Mucosa of stomach (tissue), 1 donor: Measurements from ENCODE around the gene HIBADH.

Source experiments
- H3K27me3 ChIP-seq: one replicate; pipeline ENCODE4 v1.7.0; 2013; ENCODE audit warnings: mild to moderate bottlenecking, low read length; ENCODE audit not compliant: control insufficient read depth, insufficient read depth
- H3K36me3 ChIP-seq: one replicate; pipeline ENCODE4 v1.7.0; 2013; ENCODE audit warnings: low read length; ENCODE audit not compliant: control insufficient read depth, insufficient read depth
- H3K4me1 ChIP-seq: one replicate; pipeline ENCODE4 v1.7.0; 2013; ENCODE audit warnings: mild to moderate bottlenecking, low read length; ENCODE audit not compliant: control insufficient read depth, insufficient read depth
- H3K4me3 ChIP-seq: one replicate; pipeline ENCODE4 v1.7.0; 2013; ENCODE audit warnings: low read length
- H3K9ac ChIP-seq: one replicate; pipeline ENCODE4 v1.7.0; 2013; ENCODE audit warnings: mild to moderate bottlenecking, low read length, moderate library complexity
- H3K9me3 ChIP-seq: one replicate; pipeline ENCODE4 v1.7.0; 2013; ENCODE audit warnings: mild to moderate bottlenecking, low read length, moderate library complexity; ENCODE audit not compliant: control insufficient read depth
- donor health status: Pancreatic carcinoma.

HIBADH gene

DNA sequence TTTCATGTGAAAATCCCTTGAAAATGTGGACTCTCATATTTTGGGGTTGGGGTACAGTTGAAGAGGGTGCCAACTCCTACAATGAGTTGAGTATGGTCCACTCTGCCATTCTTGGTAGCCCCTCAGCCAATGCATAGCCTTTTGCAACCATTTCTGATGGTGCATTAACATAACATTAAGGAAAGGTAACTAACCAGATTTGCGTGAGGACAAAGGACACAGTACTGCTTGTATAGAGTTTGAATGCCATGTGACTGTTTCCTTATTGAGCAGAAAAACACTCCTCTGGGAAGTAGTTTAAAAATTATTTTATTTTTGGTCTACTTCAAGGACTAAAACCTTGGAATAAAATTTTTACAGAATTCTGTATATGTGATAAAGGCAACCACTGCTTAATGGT, 107.9 kb downstream of the HIBADH start:
- Histone ChIP-seq H3K4me3 (no peak overlapping the region), H3K27me3 (no peaks in the 10 kb centered on the region), H3K9me3 (no peaks in the 10 kb centered on the region), H3K9ac (no peak overlapping the region), H3K4me1 (no peaks in the 10 kb centered on the region), H3K36me3 (no peaks in the 10 kb centered on the region)

DNA sequence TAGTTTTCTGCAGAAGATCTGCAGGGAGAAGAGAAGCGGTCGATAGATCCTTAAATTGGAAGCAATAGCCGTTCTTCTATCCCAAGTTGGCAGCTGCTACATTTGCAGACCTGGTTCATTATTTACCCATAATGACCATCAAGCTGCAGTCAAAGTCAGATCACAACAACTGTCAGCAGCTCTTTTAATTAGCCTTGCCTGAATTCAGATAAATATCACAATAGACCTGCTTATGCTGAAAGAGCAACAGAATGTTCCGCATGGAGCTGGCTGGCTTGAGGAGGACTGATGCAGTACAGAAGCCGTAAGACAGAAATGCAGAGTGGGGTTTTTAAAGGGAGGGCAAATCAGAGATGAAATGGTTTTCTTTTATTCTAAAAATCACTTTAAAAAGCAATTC, 109.4 kb downstream of the HIBADH start:
- Histone ChIP-seq H3K36me3 (no peaks in the 10 kb centered on the region), H3K9me3 (no peaks in the 10 kb centered on the region), H3K4me1 (no peaks in the 10 kb centered on the region), H3K9ac (no peak overlapping the region), H3K27me3 (no peaks in the 10 kb centered on the region), H3K4me3 (no peak overlapping the region)

- Histone ChIP-seq H3K27me3 (no peaks in the 10 kb centered on the region), H3K4me1 (no peaks in the 10 kb centered on the region), H3K36me3 (no peaks in the 10 kb centered on the region), H3K4me3 (no peak overlapping the region), H3K9me3 (no peaks in the 10 kb centered on the region), H3K9ac (no peak overlapping the region)
These were observed 110.8 kb downstream of the HIBADH start for GRCh38 chr7:27551803-27552400.

DNA sequence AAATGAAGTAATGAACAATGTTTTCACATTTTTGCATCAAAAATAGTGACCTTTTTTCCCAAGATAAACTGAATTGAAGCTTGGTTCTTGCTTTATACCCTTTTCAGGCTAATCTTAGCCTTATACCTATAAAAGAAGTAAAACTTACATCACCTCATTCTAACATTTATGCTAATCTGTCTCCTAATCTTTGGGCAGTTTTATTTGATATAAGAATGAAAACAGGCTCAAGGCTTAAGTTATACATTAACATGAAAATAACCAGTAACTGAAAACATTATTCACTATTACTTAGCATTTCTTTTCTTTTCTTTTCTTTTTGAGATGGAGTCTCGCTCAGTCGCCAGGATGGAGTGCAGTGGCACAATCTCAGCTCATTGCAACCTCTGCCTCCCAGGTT, 113.1 kb downstream of the HIBADH start:
- H3K9ac ChIP-seq, result no peak overlapping the region
- H3K27me3 ChIP-seq, result no peaks in the 10 kb centered on the region
- H3K4me3 ChIP-seq, result no peak overlapping the region
- H3K9me3 ChIP-seq, result no peaks in the 10 kb centered on the region
- H3K36me3 ChIP-seq, result no peaks in the 10 kb centered on the region
- H3K4me1 ChIP-seq, result no peaks in the 10 kb centered on the region

DNA sequence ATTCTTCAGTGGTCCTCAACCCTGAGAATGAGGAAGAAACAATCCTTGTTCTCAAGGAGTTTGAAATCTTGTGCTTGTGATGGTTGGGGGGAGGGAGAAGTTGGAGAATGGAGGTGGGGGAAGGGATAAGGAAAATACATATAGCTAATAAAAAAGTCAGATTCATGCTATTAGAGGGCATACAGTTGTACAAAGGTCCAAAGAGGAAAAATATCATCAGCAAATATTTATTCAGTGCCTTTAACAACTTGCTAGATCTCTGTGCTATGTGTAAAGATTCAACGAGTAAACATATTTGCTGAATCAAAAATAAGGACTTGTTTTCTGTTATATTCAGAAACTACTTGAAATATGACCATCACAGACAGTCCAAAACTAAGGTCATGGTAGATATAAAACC, 114.4 kb downstream of the HIBADH start:
- H3K4me1 ChIP-seq, result no peaks in the 10 kb centered on the region
- H3K9ac ChIP-seq, result no peak overlapping the region
- H3K9me3 ChIP-seq, result no peaks in the 10 kb centered on the region
- no peaks in the 10 kb centered on the region for H3K36me3 ChIP-seq
- no peak overlapping the region for H3K4me3 ChIP-seq
- no peaks in the 10 kb centered on the region for H3K27me3 ChIP-seq

DNA sequence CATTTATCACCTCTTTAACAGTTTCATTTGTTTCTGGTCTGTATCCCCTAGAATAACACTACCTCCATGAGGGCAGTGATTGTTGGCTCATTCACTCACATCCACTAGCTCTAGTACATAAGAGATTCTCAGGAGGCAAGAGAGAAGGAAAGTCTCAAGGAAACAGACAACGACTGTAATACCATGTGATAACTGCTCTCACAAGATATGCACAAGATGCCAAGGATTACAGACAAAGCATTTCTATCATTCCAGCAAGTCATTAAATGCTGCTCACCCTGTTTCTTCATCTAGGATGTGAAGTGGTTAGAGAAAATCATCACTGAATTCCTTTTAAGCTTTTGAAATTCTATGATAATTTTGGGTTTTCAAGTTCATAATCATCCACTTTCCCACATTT, 115.3 kb downstream of the HIBADH start:
- Histone ChIP-seq H3K4me1 (no peaks in the 10 kb centered on the region), H3K9me3 (no peaks in the 10 kb centered on the region), H3K36me3 (no peaks in the 10 kb centered on the region), H3K27me3 (no peaks in the 10 kb centered on the region), H3K9ac (no peak overlapping the region), H3K4me3 (no peak overlapping the region)

- no peaks in the 10 kb centered on the region for H3K9me3 ChIP-seq
These were observed 116.1 kb downstream of the HIBADH start for GRCh38 chr7:27546610-27547009.

DNA sequence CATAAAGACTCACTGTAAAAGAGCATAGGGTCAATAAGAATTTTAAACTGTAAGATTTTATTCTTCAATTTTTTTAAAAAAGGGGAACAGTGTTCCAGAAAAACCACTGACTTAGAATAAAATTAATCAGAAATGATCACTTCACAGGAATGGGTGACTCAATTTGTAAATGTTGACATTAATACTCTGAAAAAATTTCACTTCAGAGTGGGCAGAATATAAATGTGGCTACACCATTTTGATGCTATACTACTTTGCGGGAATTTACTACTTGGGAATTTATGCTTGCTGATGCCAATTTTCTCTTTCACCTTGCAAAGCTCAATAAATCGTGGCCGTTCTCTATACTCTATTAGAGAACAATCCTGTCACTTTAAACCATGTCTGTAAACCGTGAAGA, 126.9 kb downstream of the HIBADH start:
- no peak overlapping the region for H3K9ac ChIP-seq
- no peaks in the 10 kb centered on the region for H3K9me3 ChIP-seq
- H3K4me1 ChIP-seq, result no peaks in the 10 kb centered on the region
- H3K4me3 ChIP-seq, result no peak overlapping the region
- H3K27me3 ChIP-seq, result no peaks in the 10 kb centered on the region
- H3K36me3 ChIP-seq, result peaks cover 3% of the 10 kb centered on the region

More at GRCh38 chr7:27546610-27547009, 116.1 kb downstream of the HIBADH start:
- Histone ChIP-seq H3K36me3 (no peaks in the 10 kb centered on the region), H3K4me1 (no peaks in the 10 kb centered on the region), H3K9ac (no peak overlapping the region), H3K27me3 (no peaks in the 10 kb centered on the region), H3K4me3 (no peak overlapping the region)

GRCh38 chr7:27533652-27534081, 129.0 kb downstream of the HIBADH start:
- H3K9me3 ChIP-seq, result no peaks in the 10 kb centered on the region
- H3K9ac ChIP-seq, result no peak overlapping the region
- H3K27me3 ChIP-seq, result no peaks in the 10 kb centered on the region
- H3K4me1 ChIP-seq, result no peaks in the 10 kb centered on the region
- H3K36me3 ChIP-seq, result peaks cover 3% of the 10 kb centered on the region
- no peak overlapping the region for H3K4me3 ChIP-seq

DNA sequence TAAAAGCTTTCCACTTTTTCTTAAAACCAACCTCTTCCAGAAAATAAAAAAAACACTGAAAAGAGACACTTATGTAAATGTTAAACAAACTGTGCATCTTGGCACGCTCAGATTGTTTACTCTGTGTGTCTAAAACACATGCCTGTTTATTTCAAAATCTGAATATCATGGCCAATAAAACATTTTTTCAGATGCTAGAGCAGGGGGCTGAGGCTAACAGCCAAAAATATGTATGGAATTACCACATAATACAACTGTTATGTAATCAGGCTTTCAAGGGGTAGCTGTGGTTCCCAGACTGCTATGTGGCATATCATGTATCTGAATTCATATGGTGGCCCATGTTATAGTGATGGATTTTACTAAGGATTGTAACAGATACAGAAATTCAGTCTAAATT, 130.4 kb downstream of the HIBADH start:
- H3K4me3 ChIP-seq, result no peak overlapping the region
- no peaks in the 10 kb centered on the region for H3K9me3 ChIP-seq
- H3K9ac ChIP-seq, result no peak overlapping the region
- peaks cover 3% of the 10 kb centered on the region for H3K36me3 ChIP-seq
- no peaks in the 10 kb centered on the region for H3K4me1 ChIP-seq
- H3K27me3 ChIP-seq, result no peaks in the 10 kb centered on the region

GRCh38 chr7:27527348-27527714, 135.4 kb downstream of the HIBADH start:
- no peaks in the 10 kb centered on the region for H3K36me3 ChIP-seq
- no peak overlapping the region for H3K9ac ChIP-seq
- H3K27me3 ChIP-seq, result no peaks in the 10 kb centered on the region

DNA sequence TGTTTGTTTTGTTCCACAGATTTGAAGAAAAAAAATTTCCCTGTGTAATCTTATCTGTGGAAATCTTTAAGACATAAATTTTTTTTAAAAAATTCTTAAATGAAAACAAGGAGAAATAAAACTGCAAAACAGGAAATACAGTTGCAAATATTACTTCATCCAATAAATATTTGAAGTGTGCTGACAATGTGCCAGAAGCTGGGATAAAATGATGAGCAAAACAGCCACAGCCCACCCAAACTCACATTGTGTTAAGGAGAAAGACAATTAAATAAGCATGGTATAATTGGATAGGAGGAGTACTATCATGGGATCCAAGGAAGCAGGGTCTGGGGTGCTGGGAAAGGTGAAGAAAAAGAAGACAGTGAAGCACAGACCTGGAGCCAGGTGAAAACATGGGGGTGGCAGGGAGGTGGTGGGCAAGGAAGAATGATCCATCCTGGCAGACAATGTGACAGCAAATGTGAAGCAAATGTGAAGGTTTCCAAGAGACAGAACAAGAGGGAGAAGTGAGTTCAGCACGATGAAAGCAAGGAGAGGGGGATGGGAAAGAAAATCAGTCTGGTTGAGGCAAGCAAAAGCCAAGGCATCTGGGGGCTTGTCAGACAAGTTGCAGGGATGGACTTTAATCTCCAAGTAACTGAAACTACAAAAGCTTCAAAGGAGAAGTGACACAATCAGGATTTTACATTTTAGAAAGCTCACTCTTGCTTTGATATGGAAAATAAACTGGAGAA, 135.9 kb downstream of the HIBADH start:
- Histone ChIP-seq H3K4me1 (no peaks in the 10 kb centered on the region), H3K4me3 (no peak overlapping the region), H3K9me3 (no peaks in the 10 kb centered on the region), H3K9ac (no peak overlapping the region), H3K27me3 (no peaks in the 10 kb centered on the region), H3K36me3 (no peaks in the 10 kb centered on the region)

More at GRCh38 chr7:27527348-27527714, 135.4 kb downstream of the HIBADH start:
- H3K4me3 ChIP-seq, result no peak overlapping the region
- no peaks in the 10 kb centered on the region for H3K4me1 ChIP-seq
- H3K9me3 ChIP-seq, result no peaks in the 10 kb centered on the region
